ENCODE data around the gene PRM2. TPM values are rescaled to one million over a fixed set of nuclear protein-coding genes. Genes with fewer than 3 reads are reported as not detected.

PRM2 gene
- total and polyA plus RNA-seq, 2 of the 8 experiments (the other 6 are each of a cell fraction or from before 2014, with no cell fraction given) = not detected

DNA sequence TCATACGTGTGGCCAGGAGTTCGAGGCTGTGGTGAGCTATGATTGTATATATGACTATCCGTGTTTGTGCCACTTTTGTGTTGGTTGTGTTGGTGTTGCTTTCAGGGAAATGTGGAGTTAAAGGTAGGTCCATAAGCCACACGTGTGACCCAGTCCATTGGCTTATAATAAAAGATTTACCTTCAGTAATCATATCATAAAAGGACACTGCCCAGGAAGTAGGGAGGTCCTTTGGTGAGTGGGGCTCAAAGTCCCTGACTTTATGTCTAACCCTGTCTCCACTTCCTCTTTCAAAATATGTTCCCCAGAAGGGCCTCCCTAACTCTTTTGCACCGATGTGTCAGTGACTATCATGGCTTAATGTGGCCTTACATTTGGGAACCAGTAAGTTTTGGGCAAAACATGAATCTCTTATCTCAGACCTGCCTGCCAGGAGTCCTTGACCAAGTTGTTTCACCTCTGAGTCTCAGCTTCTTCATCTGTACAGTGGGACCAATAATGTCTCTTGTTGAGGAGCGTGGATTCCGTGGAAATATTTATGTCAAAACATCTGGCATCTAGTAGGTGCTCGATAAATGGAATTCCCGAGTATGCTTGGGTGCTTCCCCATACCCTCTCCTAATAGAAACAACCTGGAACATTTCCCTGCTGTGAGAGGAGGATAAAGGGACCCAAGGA, 12.0 kb downstream of the PRM2 start:
- no peak overlapping the region for H3K56ac ChIP-seq (replicated peaks; ENCODE audit: insufficient read length, low read depth, low read length)
- H2AK5ac ChIP-seq (ENCODE audit: low read depth, low read length) = no peak overlapping the region
- no peak overlapping the region for H2BK12ac ChIP-seq (ENCODE audit: low read depth, low read length)
- H3K27ac ChIP-seq (ENCODE audit: low read depth, low read length) = no peak overlapping the region
- no peak overlapping the region for H2BK20ac ChIP-seq (ENCODE audit: low read length)
- no peaks in the 10 kb centered on the region for H4K20me1 ChIP-seq (replicated peaks in 1 of 2; ENCODE audit: control insufficient read depth in 1 of 2, insufficient read depth in 2 of 2, low read length in 2 of 2)
- no peak overlapping the region for H2AFZ ChIP-seq (ENCODE audit: low read length)
- H3K23ac ChIP-seq (ENCODE audit: insufficient read length) = no peak overlapping the region
- no peak for FAIRE-seq
- POLR2A ChIA-PET (ENCODE audit: partially characterized antibody) = interaction anchor here (0.9 to 1.7 kb wide), 3 partner anchors 10 to 88 kb away, joined by 3 to 6 read pairs (median 5); no protein-coding TSS in a partner anchor
- H3K18ac ChIP-seq (ENCODE audit: extremely low read depth, low read length) = no peak overlapping the region
- no peaks in the 10 kb centered on the region for H3K36me3 ChIP-seq (ENCODE audit: control insufficient read depth in 2 of 4, insufficient read depth in 4 of 4, low read length in 3 of 4)
- no peak overlapping the region for H2BK5ac ChIP-seq (ENCODE audit: low read depth, low read length)
- CTCF ChIA-PET (ENCODE audit: partially characterized antibody) = interaction anchor here (1.0 to 1.7 kb wide), 2 partner anchors 9 to 94 kb away, joined by 3 to 4 read pairs; partner anchors contain the start of gene PRM3
- no peaks in the 10 kb centered on the region; a peak in 1 of 7 replicates for H3K27me3 ChIP-seq (replicated peaks in 1 of 4; ENCODE audit: control insufficient read depth in 3 of 4, extremely low read depth in 1 of 4, insufficient read depth in 3 of 4, low read length in 3 of 4)
- H3K14ac ChIP-seq (ENCODE audit: insufficient read length) = no peak overlapping the region
- H3K4me1 ChIP-seq (replicated peaks in 1 of 4; ENCODE audit: control insufficient read depth in 3 of 4, insufficient read depth in 4 of 4, low read length in 3 of 4) = 0 out of 7 replicates have a peak, but pooled peaks cover 0 to 5% (median 0%) of the 10 kb centered on the region in 4 experiments
- no peak overlapping the region; the same call in 1 of the 2 replicates for H2BK15ac ChIP-seq (ENCODE audit: low read length)
- no peak overlapping the region for H3K4me3 ChIP-seq (ENCODE audit: extremely low read depth in 1 of 4, insufficient read depth in 2 of 4, low read depth in 3 of 4, low read length in 4 of 4)
- H3K23me2 ChIP-seq (ENCODE audit: low read depth, low read length) = no peaks in the 10 kb centered on the region; the same call in 1 of the 2 replicates
- 87% methylated on average over 9 of the region's 9 CpGs; no CpG with 5 or more reads in 1 of the 2 experiments for WGBS, 2 experiments (ENCODE audit: extremely low coverage in 1 of 2, insufficient coverage in 1 of 2, insufficient read length in 1 of 2, insufficient replicate concordance in 2 of 2, low coverage in 1 of 2, low lambda C conversion rate in 2 of 2, missing lambda C conversion rate in 1 of 2)
- H2BK120ac ChIP-seq (replicated peaks; ENCODE audit: low read depth, low read length) = no peak overlapping the region
- DNase-seq (ENCODE audit: low read depth in 1 of 2, low spot score in 2 of 2) = no peak
- H4K5ac ChIP-seq (ENCODE audit: insufficient read length, low read depth, low read length) = no peak overlapping the region
- H4K91ac ChIP-seq (replicated peaks; ENCODE audit: insufficient read length, low read length) = no peak overlapping the region
- no peak overlapping the region for H4K8ac ChIP-seq (ENCODE audit: extremely low read depth, insufficient read depth, low read length)
- H3K79me1 ChIP-seq (ENCODE audit: low read depth, low read length) = no peaks in the 10 kb centered on the region
- no peak overlapping the region for H3K4ac ChIP-seq (replicated peaks; ENCODE audit: insufficient read length, low read depth, low read length)
- no peak overlapping the region for H3K4me2 ChIP-seq (ENCODE audit: insufficient read depth in 1 of 2, low read depth in 2 of 2, low read length in 2 of 2)
- TF ChIP-seq ASH2L (IDR thresholded peaks at IDR 0.05; ENCODE audit: low read length) (no peak), TBP (IDR thresholded peaks at IDR 0.05; ENCODE audit: low read depth, low read length) (no peak), SP2 (IDR thresholded peaks at IDR 0.05; ENCODE audit: low read length) (no peak), POLR2AphosphoS5 (IDR thresholded peaks at IDR 0.05; ENCODE audit: low read depth, low read length) (no peak), TAF7 (optimal IDR thresholded peaks at IDR 0.05; ENCODE audit: borderline replicate concordance, low read depth, low read length) (no peak), BACH1 (IDR thresholded peaks at IDR 0.05; ENCODE audit: low read length) (no peak)
- H3K9me3 ChIP-seq (ENCODE audit: insufficient read depth in 2 of 2, low read depth in 1 of 2, low read length in 1 of 2) = no peaks in the 10 kb centered on the region
- no peak overlapping the region for H3K9ac ChIP-seq (replicated peaks in 1 of 4; ENCODE audit: extremely low read depth in 1 of 4, low read depth in 3 of 4, low read length in 3 of 4)
- H3K79me2 ChIP-seq (ENCODE audit: control insufficient read depth in 1 of 2, insufficient read depth in 2 of 2, low read length in 2 of 2) = no peaks in the 10 kb centered on the region

All from H1 (cell line).